H7 (cell line): ENCODE results near the gene PACSIN1. TPM values are rescaled to one million over a fixed set of nuclear protein-coding genes. Genes with fewer than 3 reads are reported as not detected.

ENCODE experiments used
- DNase-seq: peaks from one replicate; pipeline ENCODE4 v3.0.0; 2012
- H3K27me3 ChIP-seq: 2 replicates; pipeline ENCODE4 v1.6.0; 2011; ENCODE audit warnings: mild to moderate bottlenecking, low read length; ENCODE audit not compliant: control insufficient read depth, insufficient read depth
- H3K36me3 ChIP-seq: replicated peaks from 2 replicates; pipeline ENCODE4 v1.5.1; 2011; ENCODE audit warnings: low read length; ENCODE audit not compliant: control insufficient read depth, insufficient read depth
- H3K4me3 ChIP-seq: 2 replicates; pipeline ENCODE4 v1.5.1; 2011; ENCODE audit warnings: low read depth, mild to moderate bottlenecking, control low read depth, low read length, moderate library complexity; ENCODE audit not compliant: insufficient read depth
- total RNA-seq: library from RNA; depleted of rRNA; stranded (reverse); fragments of >200 nt; shearing (Covaris generic); gene quantifications from 2 replicates; pipeline ENCODE4 v1.2.3, GENCODE V29; 2014

Gene PACSIN1
- total RNA-seq, 1 experiment from 2014 or later: 3.4 TPM

- Histone ChIP-seq H3K36me3 (no peaks in the 10 kb centered on the region), H3K27me3 (peaks cover 7% of the 10 kb centered on the region; the same call in 1 of the 2 replicates), H3K4me3 (no peak overlapping the region)
- DNase-seq: peak; percentile 32
These were observed 54.2 kb downstream of the PACSIN1 start for GRCh38 chr6:34519971-34520644.

- DNase-seq: peak; percentile 28
- Histone ChIP-seq H3K27me3 (peaks cover 1% of the 10 kb centered on the region; the same call in 1 of the 2 replicates), H3K4me3 (no peak overlapping the region), H3K36me3 (no peaks in the 10 kb centered on the region)
These were observed 55.0 kb downstream of the PACSIN1 start for GRCh38 chr6:34520645-34521462.

GRCh38 chr6:34521463-34522285 lies 55.8 kb downstream of the PACSIN1 start:
- Histone ChIP-seq H3K36me3 (no peaks in the 10 kb centered on the region), H3K4me3 (no peak overlapping the region), H3K27me3 (no peaks in the 10 kb centered on the region; the same call in 1 of the 2 replicates)
- no peak for DNase-seq

- Histone ChIP-seq H3K27me3 (no peaks in the 10 kb centered on the region; the same call in 1 of the 2 replicates), H3K36me3 (no peaks in the 10 kb centered on the region), H3K4me3 (no peak overlapping the region)
- DNase-seq: no peak
These were observed 56.9 kb downstream of the PACSIN1 start for GRCh38 chr6:34522761-34523160.

- Histone ChIP-seq H3K4me3 (no peak overlapping the region), H3K27me3 (no peaks in the 10 kb centered on the region; the same call in 1 of the 2 replicates), H3K36me3 (no peaks in the 10 kb centered on the region)
- DNase-seq: no peak
These were observed 57.7 kb downstream of the PACSIN1 start for GRCh38 chr6:34523441-34524206.

GRCh38 chr6:34524499-34524898 lies 58.6 kb downstream of the PACSIN1 start:
- H3K27me3 ChIP-seq: no peaks in the 10 kb centered on the region; the same call in 1 of the 2 replicates
- DNase-seq: no peak
- no peak overlapping the region for H3K4me3 ChIP-seq
- no peaks in the 10 kb centered on the region for H3K36me3 ChIP-seq

- Histone ChIP-seq H3K4me3 (no peak overlapping the region), H3K36me3 (no peaks in the 10 kb centered on the region), H3K27me3 (no peaks in the 10 kb centered on the region; the same call in 1 of the 2 replicates)
- no peak for DNase-seq
These were observed 59.1 kb downstream of the PACSIN1 start for GRCh38 chr6:34524971-34525370.

- DNase-seq: peak; percentile 54
- Histone ChIP-seq H3K4me3 (no peak overlapping the region), H3K27me3 (peaks cover 1% of the 10 kb centered on the region; the same call in 1 of the 2 replicates), H3K36me3 (no peaks in the 10 kb centered on the region)
These were observed 59.7 kb downstream of the PACSIN1 start for GRCh38 chr6:34525431-34526175.

- no peaks in the 10 kb centered on the region for H3K36me3 ChIP-seq
- peak overlapping the region; percentile 8; the same call in 1 of the 2 replicates for H3K4me3 ChIP-seq
- peak; percentile 74 for DNase-seq
- peaks cover 1% of the 10 kb centered on the region; the same call in 1 of the 2 replicates for H3K27me3 ChIP-seq
These were observed 60.5 kb downstream of the PACSIN1 start for GRCh38 chr6:34526241-34526972.

- peak overlapping the region; percentile 39 for H3K4me3 ChIP-seq
- H3K36me3 ChIP-seq: no peaks in the 10 kb centered on the region
These were observed 61.3 kb downstream of the PACSIN1 start for GRCh38 chr6:34526992-34527728.

GRCh38 chr6:34527751-34528670 lies 62.1 kb downstream of the PACSIN1 start:
- Histone ChIP-seq H3K27me3 (peaks cover 1% of the 10 kb centered on the region; the same call in 1 of the 2 replicates), H3K4me3 (no peak overlapping the region), H3K36me3 (no peaks in the 10 kb centered on the region)
- no peak for DNase-seq

More at GRCh38 chr6:34526992-34527728, 61.3 kb downstream of the PACSIN1 start:
- peaks cover 1% of the 10 kb centered on the region; the same call in 1 of the 2 replicates for H3K27me3 ChIP-seq
- DNase-seq: peak; percentile 99
